ENCODE data around the gene KIRREL3.

The KIRREL3 gene

GRCh38 chr11:126548581-126549550 lies 451.7 kb downstream of the KIRREL3 start:
- DNase-seq = no peak

- DNase-seq = no peak
These were observed 452.9 kb downstream of the KIRREL3 start for GRCh38 chr11:126547691-126548090.

- DNase-seq = no peak
These were observed 453.4 kb downstream of the KIRREL3 start for GRCh38 chr11:126547161-126547560.

GRCh38 chr11:126546694-126547093 lies 453.9 kb downstream of the KIRREL3 start:
- no peak for DNase-seq

GRCh38 chr11:126546191-126546590 lies 454.4 kb downstream of the KIRREL3 start:
- DNase-seq = no peak

GRCh38 chr11:126545057-126545555 lies 455.5 kb downstream of the KIRREL3 start:
- DNase-seq = no peak

- DNase-seq = no peak
These were observed 456.2 kb downstream of the KIRREL3 start for GRCh38 chr11:126544108-126545056.

- no peak for DNase-seq
These were observed 456.9 kb downstream of the KIRREL3 start for GRCh38 chr11:126543691-126544090.

- no peak for DNase-seq
These were observed 458.1 kb downstream of the KIRREL3 start for GRCh38 chr11:126542334-126543015.

GRCh38 chr11:126538071-126538470 lies 462.5 kb downstream of the KIRREL3 start:
- DNase-seq = no peak

GRCh38 chr11:126537492-126537891 lies 463.1 kb downstream of the KIRREL3 start:
- no peak for DNase-seq

- no peak for DNase-seq
These were observed 466.3 kb downstream of the KIRREL3 start for GRCh38 chr11:126534141-126534805.

- DNase-seq = no peak
These were observed 467.0 kb downstream of the KIRREL3 start for GRCh38 chr11:126533560-126533959.

- DNase-seq = no peak
These were observed 470.2 kb downstream of the KIRREL3 start for GRCh38 chr11:126530416-126530815.

- DNase-seq = no peak
These were observed 471.5 kb downstream of the KIRREL3 start for GRCh38 chr11:126529037-126529436.

GRCh38 chr11:126528075-126528474 lies 472.5 kb downstream of the KIRREL3 start:
- no peak for DNase-seq

- DNase-seq = no peak
These were observed 472.9 kb downstream of the KIRREL3 start for GRCh38 chr11:126527651-126528050.

GRCh38 chr11:126526471-126526870 lies 474.1 kb downstream of the KIRREL3 start:
- no peak for DNase-seq

- DNase-seq = no peak
These were observed 474.9 kb downstream of the KIRREL3 start for GRCh38 chr11:126525702-126526101.

GRCh38 chr11:126525216-126525615 lies 475.4 kb downstream of the KIRREL3 start:
- DNase-seq = no peak

GRCh38 chr11:126523441-126524205 lies 476.9 kb downstream of the KIRREL3 start:
- no peak for DNase-seq
